OCI-M1 (cell line): ENCODE measurements around the gene NGEF.

Experiments used
- DNase-seq: peaks from one replicate; lab custom pipeline; 2025; lab: John Stamatoyannopoulos, UW

Gene NGEF

GRCh38 chr2:232885264-232885961 is 127.6 kb downstream of the NGEF start:
- no peak for DNase-seq

DNA sequence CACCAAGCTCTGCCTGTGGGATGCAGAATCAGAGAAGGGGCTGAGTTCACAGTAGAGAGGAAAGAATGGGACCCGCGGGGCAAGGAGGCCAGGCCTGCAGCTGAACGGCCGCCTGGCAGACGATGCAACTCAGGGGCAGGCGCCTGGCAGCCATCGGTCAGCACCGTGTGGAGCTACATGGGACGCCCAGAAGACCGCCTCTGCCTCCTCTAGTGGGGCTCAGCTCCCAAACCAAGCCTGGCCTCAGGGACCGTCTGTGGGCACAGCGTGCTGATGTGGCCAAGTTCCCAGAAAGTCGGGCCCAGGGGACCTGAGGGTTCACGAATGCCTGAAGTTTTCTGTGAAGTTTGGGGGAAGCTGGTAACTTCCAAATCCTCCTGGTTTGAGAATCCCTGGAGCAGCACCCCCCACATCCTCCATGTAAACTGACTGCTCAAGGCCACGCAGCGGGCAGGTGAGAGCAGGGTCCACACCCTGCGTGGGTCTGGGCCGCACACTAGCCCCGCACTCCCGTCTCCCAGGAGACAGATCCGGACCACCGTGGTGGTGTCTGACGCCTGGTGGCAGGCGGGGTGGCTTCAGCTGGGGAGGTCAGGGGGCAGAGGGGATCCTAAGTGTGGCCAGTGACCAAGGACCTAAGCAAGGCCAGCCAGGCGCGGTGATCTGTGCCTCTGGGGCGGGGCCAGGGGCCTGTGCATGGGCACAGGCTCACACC is 128.3 kb downstream of the NGEF start:
- DNase-seq = no peak

- no peak for DNase-seq
Measured at GRCh38 chr2:232884001-232884421, 129.0 kb downstream of the NGEF start.

DNA sequence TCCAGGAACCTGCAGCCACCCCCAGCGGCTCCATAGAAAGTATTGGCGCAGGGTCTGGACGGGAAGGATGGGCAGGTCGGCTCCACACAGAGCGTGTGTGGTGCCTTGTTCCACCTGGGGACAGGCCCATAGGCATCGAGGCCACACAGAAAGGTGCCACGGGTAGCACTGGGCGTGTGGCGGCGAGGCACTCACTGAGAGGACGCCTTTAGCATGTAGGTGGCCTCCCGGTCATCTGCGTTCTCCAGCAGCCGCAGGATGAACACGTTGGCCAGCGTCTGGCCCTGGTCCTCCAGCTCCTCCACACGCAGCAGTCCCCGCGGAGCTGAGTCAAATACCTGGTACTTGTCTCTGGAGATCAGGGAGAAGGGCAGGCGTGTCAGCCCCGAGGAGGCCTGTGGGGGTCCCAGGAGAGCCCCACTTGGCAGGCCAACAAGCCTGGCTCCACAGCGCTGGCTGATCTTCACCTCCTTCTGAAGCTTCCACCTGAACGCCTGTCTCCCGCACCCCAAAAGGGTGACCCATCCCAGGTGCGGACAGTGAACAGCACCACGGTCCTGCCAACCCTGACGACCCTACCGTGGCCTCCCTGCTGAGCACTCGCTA is 129.8 kb downstream of the NGEF start:
- DNase-seq = no peak

DNA sequence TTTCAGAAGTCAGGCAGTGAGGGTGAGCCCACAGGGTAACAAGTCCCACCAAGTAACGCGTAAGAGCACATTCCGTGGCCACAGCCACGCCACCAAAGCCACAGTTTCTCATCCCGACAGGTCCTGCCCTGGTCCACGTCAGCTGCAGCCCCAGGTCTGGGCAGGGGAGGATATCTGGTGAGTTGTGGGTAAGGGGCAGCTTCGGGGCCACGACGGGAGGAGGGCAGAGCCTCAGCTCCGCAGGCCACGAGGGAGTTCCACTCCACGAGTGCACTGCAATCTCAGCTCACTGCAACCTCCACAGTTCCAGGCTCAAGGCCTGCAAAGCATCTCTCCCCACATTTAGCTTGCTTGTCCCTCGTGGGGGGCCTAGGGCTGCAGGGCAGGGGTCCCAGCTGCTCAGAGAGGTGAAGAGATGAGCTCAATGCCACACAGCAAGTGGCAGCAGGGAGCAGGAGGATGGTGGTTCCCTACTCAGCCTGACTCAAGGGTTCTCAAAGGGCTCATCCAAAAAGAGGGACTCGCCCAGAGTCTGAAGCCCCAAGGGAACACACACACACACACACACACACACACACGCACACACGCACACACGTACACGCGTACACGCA is 130.4 kb downstream of the NGEF start:
- no peak for DNase-seq

- no peak for DNase-seq
Measured at GRCh38 chr2:232882085-232882484, 131.0 kb downstream of the NGEF start.

DNA sequence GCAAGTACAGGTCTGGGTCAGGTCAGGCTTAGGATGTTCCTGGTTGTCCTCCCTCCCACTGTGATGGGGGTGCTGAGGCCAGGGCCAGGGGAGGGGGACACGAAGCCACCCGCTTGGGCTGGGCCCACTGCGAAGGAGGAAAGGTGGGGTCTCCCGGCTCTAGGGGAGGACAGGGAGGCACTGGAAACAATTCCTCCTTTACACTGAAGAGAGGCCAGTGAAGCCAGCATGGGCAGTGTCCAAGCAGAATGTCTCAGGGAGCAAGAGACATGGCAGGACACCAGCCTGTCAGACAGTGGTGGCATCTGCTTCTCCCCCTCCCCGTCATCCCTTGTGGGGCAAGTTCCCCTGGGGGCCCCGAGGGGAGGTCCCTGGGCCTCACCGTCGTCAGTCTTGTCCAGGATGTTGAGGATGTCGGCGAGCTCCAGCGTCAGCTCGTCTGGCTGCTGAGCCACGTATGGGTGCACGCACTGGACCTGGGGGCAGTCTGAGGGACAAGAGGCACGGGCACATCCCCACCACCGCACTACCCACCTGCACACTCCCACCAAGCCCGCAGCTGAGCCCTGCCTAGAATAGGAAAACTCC is 132.2 kb downstream of the NGEF start:
- no peak for DNase-seq

- no peak for DNase-seq
Measured at GRCh38 chr2:232879618-232880494, 133.2 kb downstream of the NGEF start.

- DNase-seq = no peak
Measured at GRCh38 chr2:232878855-232879617, 134.0 kb downstream of the NGEF start.

DNA sequence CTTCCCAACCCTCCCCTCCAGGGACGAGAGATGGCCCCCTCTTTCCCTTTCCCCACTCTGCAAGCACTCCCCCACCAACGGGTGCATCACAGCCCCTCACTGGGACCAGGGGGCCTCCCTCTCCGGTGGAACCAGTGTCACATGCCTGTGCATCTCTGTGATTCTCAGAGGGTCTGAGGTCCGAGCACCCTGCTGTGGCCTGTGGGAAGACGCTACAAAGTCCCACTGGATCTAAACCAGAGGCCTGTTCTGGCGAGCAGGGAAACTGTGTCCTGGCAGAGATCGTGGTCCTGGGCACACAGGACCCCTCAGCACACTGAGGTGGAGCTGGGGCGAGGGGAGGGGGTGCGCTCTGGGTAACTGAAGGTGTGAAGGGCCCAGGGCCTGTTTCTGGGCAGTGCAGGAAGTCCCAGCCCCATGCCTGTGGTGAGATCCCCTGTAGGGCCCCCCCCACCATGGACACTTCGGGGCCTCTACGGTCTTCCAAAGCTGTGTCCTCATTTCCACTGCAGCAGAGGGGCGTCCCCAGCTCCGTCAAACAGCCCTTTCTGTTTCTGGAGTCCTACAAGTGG is 135.0 kb downstream of the NGEF start:
- DNase-seq = no peak

- no peak for DNase-seq
Measured at GRCh38 chr2:232876978-232877441, 136.0 kb downstream of the NGEF start.

DNA sequence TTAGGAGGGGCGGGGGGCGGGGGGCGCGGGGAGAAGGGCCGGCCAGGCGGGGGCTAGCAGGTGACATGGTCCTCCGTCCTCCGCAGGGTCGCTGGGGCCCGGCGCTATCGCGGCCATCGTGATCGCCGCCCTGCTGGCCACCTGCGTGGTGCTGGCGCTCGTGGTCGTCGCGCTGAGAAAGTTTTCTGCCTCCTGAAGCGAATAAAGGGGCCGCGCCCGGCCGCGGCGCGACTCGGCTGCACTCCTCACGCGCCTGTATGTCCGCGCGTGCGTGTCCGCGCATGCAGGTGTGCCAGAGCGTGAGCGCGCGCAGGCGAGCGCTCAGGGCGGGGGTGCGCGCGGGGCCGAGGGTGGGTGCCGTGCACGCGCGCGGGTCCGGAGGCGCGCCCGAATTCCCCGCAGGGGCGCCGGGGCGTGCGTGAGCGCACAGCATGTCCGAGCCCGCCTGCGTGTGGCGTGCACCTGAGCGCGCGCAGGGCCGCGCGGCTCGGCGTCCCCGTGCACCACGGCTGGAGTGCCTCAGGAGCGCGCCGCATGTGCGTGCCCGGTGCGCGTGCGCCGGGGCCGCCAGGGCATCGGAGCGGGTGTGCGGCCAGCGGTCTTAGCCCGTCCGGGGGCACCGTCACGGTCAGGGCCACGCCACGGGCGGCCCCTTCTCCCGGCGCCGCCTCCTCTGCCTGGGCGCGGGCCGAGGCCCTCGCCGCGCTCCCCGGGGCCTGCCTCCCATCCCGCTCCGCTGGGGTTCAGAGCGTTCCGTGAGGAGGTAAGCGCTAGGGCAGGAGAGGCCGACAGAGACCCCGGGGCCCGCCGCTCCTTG is 136.7 kb downstream of the NGEF start:
- no peak for DNase-seq

DNA sequence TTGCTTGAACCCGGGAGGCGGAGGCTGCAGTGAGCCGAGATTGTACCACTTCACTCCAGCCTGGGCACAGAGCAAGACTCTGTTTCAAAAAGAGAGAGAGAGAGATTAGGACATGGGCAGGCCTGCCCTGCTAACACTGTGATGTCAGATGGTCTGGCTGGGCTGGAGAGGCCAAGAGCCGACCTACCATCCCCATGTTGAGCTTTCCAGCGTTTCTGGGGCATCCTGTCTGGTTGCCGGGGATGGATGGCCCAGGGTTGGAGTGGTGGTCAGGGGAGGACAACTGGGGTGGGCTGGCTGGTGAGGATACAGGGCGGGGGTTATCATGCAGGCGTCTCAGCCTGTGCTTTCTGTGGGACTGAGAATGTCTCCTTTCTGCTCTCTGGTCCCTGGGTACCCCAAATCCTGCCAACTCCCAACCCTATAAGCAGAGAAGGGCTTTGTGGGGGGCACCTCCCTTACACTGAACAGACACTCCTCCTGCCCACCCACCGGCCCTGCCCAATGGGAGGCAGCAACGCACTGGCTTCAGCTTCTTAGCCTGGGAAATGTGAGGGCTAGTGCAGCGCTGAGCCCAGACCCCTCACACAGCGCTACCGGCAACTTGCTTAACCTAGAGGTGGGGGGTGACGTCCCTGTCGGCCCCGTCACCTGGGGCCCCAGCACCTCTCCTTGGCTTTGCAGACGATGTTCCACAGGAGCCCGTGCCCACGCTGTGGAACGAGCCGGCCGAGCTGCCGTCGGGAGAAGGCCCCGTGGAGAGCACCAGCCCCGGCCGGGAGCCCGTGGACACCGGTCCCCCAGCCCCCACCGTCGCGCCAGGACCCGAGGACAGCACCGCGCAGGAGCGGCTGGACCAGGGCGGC is 137.6 kb downstream of the NGEF start:
- no peak for DNase-seq

- no peak for DNase-seq
Measured at GRCh38 chr2:232874677-232875223, 138.3 kb downstream of the NGEF start.

GRCh38 chr2:232873909-232874641 is 139.0 kb downstream of the NGEF start:
- peak; percentile 11 for DNase-seq

GRCh38 chr2:232873292-232873908 is 139.7 kb downstream of the NGEF start:
- DNase-seq = no peak

GRCh38 chr2:232872826-232873225 is 140.2 kb downstream of the NGEF start:
- no peak for DNase-seq
